Measurements from ENCODE around the gene ACTL6B. TPM values are rescaled to one million over a fixed set of nuclear protein-coding genes. Genes with fewer than 3 reads are reported as not detected.

Gene ACTL6B
- polyA plus RNA-seq, 1 of the 3 experiments (the other 2 are of a cell fraction): 0.67 TPM

DNA sequence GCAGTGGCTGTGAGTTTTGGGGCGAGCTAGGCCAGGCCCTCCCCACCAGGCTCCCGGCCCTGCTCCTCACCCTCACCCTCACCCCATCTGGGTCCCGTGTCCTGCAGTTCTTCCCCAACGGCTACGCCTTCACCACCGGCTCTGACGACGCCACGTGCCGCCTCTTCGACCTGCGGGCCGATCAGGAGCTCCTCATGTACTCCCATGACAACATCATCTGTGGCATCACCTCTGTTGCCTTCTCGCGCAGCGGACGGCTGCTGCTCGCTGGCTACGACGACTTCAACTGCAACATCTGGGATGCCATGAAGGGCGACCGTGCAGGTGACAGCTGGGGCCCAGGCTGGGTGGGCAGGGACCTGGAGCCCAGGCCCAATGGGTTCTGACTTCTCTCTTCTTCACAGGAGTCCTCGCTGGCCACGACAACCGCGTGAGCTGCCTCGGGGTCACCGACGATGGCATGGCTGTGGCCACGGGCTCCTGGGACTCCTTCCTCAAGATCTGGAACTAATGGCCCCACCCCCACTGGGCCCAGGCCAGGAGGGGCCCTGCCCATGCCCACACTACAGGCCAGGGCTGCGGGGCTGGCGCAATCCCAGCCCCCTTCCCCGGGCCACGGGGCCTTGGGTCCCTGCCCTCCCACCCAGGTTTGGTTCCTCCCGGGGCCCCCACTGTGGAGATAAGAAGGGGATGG, 22.2 kb upstream of the ACTL6B start:
- 95% methylated on average over 25 of the region's 35 CpGs for WGBS (ENCODE audit: low lambda C conversion rate)
- Histone ChIP-seq H3K4me3 (ENCODE audit: low read depth in 2 of 2, low read length in 1 of 2) (no peak overlapping the region; a peak in 1 of 4 replicates), H3K79me2 (ENCODE audit: insufficient read depth) (peaks cover 49% of the 10 kb centered on the region), H3K27ac (ENCODE audit: low read depth in 2 of 2, low read length in 1 of 2) (peak overlapping the region; percentile 4 to 73; a peak in 3 of 4 replicates), H2AFZ (ENCODE audit: low read depth) (no peak overlapping the region), H3F3A (replicated peaks; ENCODE audit: insufficient read depth) (peaks cover 59% of the 10 kb centered on the region), H3K4me2 (no peak overlapping the region), H3K36me3 (replicated peaks in 1 of 2; ENCODE audit: control insufficient read depth in 1 of 2, insufficient read depth in 2 of 2, low read length in 1 of 2) (peaks cover 33 to 68% of the 10 kb centered on the region in 2 experiments), H3K27me3 (ENCODE audit: insufficient read depth) (no peaks in the 10 kb centered on the region), H3K9me3 (no peaks in the 10 kb centered on the region), H3K9me2 (no peaks in the 10 kb centered on the region), H3K9ac (no peak overlapping the region), H3K4me1 (ENCODE audit: control insufficient read depth in 1 of 2, insufficient read depth in 2 of 2, low read depth in 1 of 2, low read length in 1 of 2) (peaks cover 0 to 35% of the 10 kb centered on the region in 2 experiments; a peak in 1 of 4 replicates), H4K20me1 (ENCODE audit: insufficient read depth) (peaks cover 58% of the 10 kb centered on the region)
- ChIA-PET CTCF (interaction anchor here (0.8 to 10.5 kb wide), 10 partner anchors 14 to 196 kb away, joined by 3 to 227 read pairs (median 4); partner anchors contain the start of genes GIGYF1, MOSPD3 and SLC12A9), POLR2A (interaction anchor here (0.5 to 6.3 kb wide), 8 partner anchors 12 to 222 kb away, joined by 3 to 23 read pairs (median 4); partner anchors contain the start of genes FBXO24, GIGYF1, MOSPD3 and POP7)
- TF ChIP-seq SMC3 (IDR thresholded peaks at IDR 0.05; ENCODE audit: low read depth, low read length) (no peak), FOSL2 (IDR thresholded peaks at IDR 0.05; ENCODE audit: borderline replicate concordance, low read depth) (no peak), RCOR1 (IDR thresholded peaks at IDR 0.05; ENCODE audit: low read length) (no peak)
- DNase-seq: peak; percentile 66

DNA sequence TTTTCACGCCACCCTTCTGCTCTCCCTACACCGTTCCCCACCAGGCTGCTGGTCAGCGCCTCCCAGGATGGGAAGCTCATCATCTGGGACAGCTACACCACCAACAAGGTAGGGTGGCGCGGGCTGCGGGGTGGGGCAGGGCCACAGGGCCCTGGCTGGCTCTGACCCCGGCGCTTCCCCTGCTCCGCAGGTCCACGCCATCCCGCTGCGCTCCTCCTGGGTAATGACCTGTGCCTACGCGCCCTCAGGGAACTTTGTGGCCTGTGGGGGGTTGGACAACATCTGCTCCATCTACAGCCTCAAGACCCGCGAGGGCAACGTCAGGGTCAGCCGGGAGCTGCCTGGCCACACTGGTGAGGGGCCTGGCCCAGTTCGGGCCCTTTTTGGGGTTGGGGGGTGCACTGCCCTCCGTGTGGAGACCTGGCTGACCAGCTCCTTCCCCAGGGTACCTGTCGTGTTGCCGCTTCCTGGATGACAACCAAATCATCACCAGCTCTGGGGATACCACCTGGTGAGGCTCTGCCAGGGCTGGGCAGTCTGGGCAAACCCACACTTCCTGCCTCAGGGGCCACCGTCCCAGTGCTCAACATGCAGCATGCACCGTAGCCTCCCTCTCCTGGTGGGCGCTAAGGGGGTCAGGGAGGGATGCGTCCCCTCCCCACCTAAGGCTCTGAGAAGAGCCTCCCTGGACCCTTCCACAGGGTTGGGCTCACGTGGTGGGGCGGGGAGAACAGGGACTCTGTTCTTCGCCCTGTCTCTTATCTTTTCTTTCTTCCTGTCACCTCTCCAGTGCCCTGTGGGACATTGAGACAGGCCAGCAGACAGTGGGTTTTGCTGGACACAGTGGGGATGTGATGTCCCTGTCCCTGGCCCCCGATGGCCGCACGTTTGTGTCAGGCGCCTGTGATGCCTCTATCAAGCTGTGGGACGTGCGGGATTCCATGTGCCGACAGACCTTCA, 21.3 kb upstream of the ACTL6B start:
- peak; percentile 46 for DNase-seq
- TF ChIP-seq RFX5 (IDR thresholded peaks at IDR 0.05; ENCODE audit: low read length): no peak
- TF ChIP-seq, protein P1, sequence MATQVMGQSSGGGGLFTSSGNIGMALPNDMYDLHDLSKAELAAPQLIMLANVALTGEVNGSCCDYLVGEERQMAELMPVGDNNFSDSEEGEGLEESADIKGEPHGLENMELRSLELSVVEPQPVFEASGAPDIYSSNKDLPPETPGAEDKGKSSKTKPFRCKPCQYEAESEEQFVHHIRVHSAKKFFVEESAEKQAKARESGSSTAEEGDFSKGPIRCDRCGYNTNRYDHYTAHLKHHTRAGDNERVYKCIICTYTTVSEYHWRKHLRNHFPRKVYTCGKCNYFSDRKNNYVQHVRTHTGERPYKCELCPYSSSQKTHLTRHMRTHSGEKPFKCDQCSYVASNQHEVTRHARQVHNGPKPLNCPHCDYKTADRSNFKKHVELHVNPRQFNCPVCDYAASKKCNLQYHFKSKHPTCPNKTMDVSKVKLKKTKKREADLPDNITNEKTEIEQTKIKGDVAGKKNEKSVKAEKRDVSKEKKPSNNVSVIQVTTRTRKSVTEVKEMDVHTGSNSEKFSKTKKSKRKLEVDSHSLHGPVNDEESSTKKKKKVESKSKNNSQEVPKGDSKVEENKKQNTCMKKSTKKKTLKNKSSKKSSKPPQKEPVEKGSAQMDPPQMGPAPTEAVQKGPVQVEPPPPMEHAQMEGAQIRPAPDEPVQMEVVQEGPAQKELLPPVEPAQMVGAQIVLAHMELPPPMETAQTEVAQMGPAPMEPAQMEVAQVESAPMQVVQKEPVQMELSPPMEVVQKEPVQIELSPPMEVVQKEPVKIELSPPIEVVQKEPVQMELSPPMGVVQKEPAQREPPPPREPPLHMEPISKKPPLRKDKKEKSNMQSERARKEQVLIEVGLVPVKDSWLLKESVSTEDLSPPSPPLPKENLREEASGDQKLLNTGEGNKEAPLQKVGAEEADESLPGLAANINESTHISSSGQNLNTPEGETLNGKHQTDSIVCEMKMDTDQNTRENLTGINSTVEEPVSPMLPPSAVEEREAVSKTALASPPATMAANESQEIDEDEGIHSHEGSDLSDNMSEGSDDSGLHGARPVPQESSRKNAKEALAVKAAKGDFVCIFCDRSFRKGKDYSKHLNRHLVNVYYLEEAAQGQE (IDR thresholded peaks at IDR 0.05; ENCODE audit: low read depth, low read length): no peak
- TF ChIP-seq, protein P2, sequence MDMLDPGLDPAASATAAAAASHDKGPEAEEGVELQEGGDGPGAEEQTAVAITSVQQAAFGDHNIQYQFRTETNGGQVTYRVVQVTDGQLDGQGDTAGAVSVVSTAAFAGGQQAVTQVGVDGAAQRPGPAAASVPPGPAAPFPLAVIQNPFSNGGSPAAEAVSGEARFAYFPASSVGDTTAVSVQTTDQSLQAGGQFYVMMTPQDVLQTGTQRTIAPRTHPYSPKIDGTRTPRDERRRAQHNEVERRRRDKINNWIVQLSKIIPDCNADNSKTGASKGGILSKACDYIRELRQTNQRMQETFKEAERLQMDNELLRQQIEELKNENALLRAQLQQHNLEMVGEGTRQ (IDR thresholded peaks at IDR 0.05; ENCODE audit: borderline replicate concordance, low read depth, low read length): no peak
- TF ChIP-seq NFIC (IDR thresholded peaks at IDR 0.05; ENCODE audit: borderline replicate concordance): no peak
- TF ChIP-seq, protein P3, sequence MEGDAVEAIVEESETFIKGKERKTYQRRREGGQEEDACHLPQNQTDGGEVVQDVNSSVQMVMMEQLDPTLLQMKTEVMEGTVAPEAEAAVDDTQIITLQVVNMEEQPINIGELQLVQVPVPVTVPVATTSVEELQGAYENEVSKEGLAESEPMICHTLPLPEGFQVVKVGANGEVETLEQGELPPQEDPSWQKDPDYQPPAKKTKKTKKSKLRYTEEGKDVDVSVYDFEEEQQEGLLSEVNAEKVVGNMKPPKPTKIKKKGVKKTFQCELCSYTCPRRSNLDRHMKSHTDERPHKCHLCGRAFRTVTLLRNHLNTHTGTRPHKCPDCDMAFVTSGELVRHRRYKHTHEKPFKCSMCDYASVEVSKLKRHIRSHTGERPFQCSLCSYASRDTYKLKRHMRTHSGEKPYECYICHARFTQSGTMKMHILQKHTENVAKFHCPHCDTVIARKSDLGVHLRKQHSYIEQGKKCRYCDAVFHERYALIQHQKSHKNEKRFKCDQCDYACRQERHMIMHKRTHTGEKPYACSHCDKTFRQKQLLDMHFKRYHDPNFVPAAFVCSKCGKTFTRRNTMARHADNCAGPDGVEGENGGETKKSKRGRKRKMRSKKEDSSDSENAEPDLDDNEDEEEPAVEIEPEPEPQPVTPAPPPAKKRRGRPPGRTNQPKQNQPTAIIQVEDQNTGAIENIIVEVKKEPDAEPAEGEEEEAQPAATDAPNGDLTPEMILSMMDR (IDR thresholded peaks at IDR 0.05): no peak
- TF ChIP-seq, protein P4, sequence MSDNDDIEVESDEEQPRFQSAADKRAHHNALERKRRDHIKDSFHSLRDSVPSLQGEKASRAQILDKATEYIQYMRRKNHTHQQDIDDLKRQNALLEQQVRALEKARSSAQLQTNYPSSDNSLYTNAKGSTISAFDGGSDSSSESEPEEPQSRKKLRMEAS (IDR thresholded peaks at IDR 0.05; ENCODE audit: low read depth): no peak
- no peak for TF ChIP-seq MXI1 (IDR thresholded peaks at IDR 0.05; ENCODE audit: low read depth, low read length)
- no peak for TF ChIP-seq GATA2 (CRISPR knock-in tag; IDR thresholded peaks at IDR 0.05)
- no peak for TF ChIP-seq RAD21 (IDR thresholded peaks at IDR 0.05; ENCODE audit: low read length)
- peaks cover 33 to 59% of the 10 kb centered on the region in 2 experiments for H3K36me3 ChIP-seq (replicated peaks in 1 of 2; ENCODE audit: control insufficient read depth in 1 of 2, insufficient read depth in 2 of 2, low read length in 1 of 2)
- ChIA-PET POLR2A (interaction anchor here (0.5 to 6.3 kb wide), 9 partner anchors 13 to 221 kb away, joined by 3 to 23 read pairs (median 4); partner anchors contain the start of genes GIGYF1, MOSPD3, POP7 and SRRT), CTCF (interaction anchor here (0.8 to 10.5 kb wide), 12 partner anchors 15 to 195 kb away, joined by 3 to 227 read pairs (median 6); partner anchors contain the start of genes EPO, GIGYF1 and SLC12A9)
- H3K79me2 ChIP-seq (ENCODE audit: insufficient read depth): peaks cover 49% of the 10 kb centered on the region
- H3K9ac ChIP-seq: no peak overlapping the region
- H3F3A ChIP-seq (replicated peaks; ENCODE audit: insufficient read depth): peaks cover 51% of the 10 kb centered on the region
- no peak overlapping the region for H2AFZ ChIP-seq (ENCODE audit: low read depth)
- 95% methylated on average over 24 of the region's 36 CpGs for WGBS (ENCODE audit: low lambda C conversion rate)
- no peaks in the 10 kb centered on the region for H3K9me2 ChIP-seq
- peaks cover 0 to 35% of the 10 kb centered on the region in 2 experiments; a peak in 1 of 4 replicates for H3K4me1 ChIP-seq (ENCODE audit: control insufficient read depth in 1 of 2, insufficient read depth in 2 of 2, low read depth in 1 of 2, low read length in 1 of 2)
- no peaks in the 10 kb centered on the region for H3K9me3 ChIP-seq
- H3K27me3 ChIP-seq (ENCODE audit: insufficient read depth): no peaks in the 10 kb centered on the region
- peak overlapping the region in 1 of 2 experiments; percentile 66; a peak in 2 of 4 replicates for H3K27ac ChIP-seq (ENCODE audit: low read depth in 2 of 2, low read length in 1 of 2)
- no peak overlapping the region for H3K4me3 ChIP-seq (ENCODE audit: low read depth in 2 of 2, low read length in 1 of 2)
- H3K4me2 ChIP-seq: no peak overlapping the region
- H4K20me1 ChIP-seq (ENCODE audit: insufficient read depth): peaks cover 52% of the 10 kb centered on the region
